Mucosa of descending colon (tissue), 3 donors: Measurements from ENCODE around the gene MCTP1. TPM values are rescaled to one million over a fixed set of nuclear protein-coding genes. Genes with fewer than 3 reads are reported as not detected.
"Not testable (repeated sequence)": the region's sequence is repeated elsewhere in the genome, so short reads cannot be mapped to it uniquely, and the experiment has no call there.

Experiments used
- ATAC-seq: fragments of 200-7000 bp; cut with Tn5 transposase; one replicate; pipeline ENCODE4 v1.9.1; 2020; ENCODE audit warnings: mild to moderate bottlenecking, moderate library complexity
- DNase-seq, 3 donors: peaks; one replicate each; pipeline ENCODE4 v3.0.0-alpha.2; 2020
- H3K36me3 ChIP-seq: fragments of 200-600 bp; one replicate; pipeline ENCODE4 v1.8.0; 2021; ENCODE audit warnings: low read depth, mild to moderate bottlenecking
- H3K4me1 ChIP-seq: fragments of 200-600 bp; one replicate; pipeline ENCODE4 v1.8.0; 2021; ENCODE audit warnings: low read depth, mild to moderate bottlenecking
- H3K4me3 ChIP-seq: fragments of 200-600 bp; one replicate; pipeline ENCODE4 v1.8.0; 2021; ENCODE audit warnings: mild to moderate bottlenecking
- H3K9me3 ChIP-seq: fragments of 200-600 bp; one replicate; pipeline ENCODE4 v1.8.0; 2021; ENCODE audit warnings: mild to moderate bottlenecking
- intact Hi-C, 2 donors: fragments of 100-400 bp; cut with DNase I in 1 of 2; cut with micrococcal nuclease in 1 of 2; formaldehyde crosslinking; loops; one replicate each; pipeline versions ENCODE4 v1.11.0 to v1.11.1; 2022; cut with DNase I, micrococcal nuclease
- total RNA-seq, 3 donors: library from RNA; stranded (reverse); fragmentation: NEBNext Ultra II Directional in 2 of 3; extraction: Animal tissue kit (Norgen Biotek cat#: 25700) in 2 of 3; gene quantifications; one replicate each; pipeline versions ENCODE4 v1.2.1 to v1.2.4, GENCODE V29; 2021 to 2023
- TF ChIP-seq, protein P1 (sequence below): fragments of 200-600 bp; IDR thresholded peaks from one replicate; pipeline ENCODE4 v1.8.0; 2022; ENCODE audit warnings: antibody characterized with exemption, mild to moderate bottlenecking
- donor health status: DM: no; HTN: no; CAD: no; lungs with moderate emphysema.
- donor health status: DM: no; HTN: no; CAD: no.
- donor health status: DM: no; HTN: yes; CAD: no.

MCTP1 gene
- total RNA-seq, 3 donors from 2014 or later: 6.8 to 12.3 (median 7.7) TPM

- ATAC-seq (no peak), DNase-seq (no peak)
- no peaks in the 10 kb centered on the region for H3K36me3 ChIP-seq
- H3K4me3 ChIP-seq: no peak overlapping the region
- intact Hi-C loops: no loop called here
- H3K4me1 ChIP-seq: no peaks in the 10 kb centered on the region
- no peaks in the 10 kb centered on the region for H3K9me3 ChIP-seq
- TF ChIP-seq, protein P1, sequence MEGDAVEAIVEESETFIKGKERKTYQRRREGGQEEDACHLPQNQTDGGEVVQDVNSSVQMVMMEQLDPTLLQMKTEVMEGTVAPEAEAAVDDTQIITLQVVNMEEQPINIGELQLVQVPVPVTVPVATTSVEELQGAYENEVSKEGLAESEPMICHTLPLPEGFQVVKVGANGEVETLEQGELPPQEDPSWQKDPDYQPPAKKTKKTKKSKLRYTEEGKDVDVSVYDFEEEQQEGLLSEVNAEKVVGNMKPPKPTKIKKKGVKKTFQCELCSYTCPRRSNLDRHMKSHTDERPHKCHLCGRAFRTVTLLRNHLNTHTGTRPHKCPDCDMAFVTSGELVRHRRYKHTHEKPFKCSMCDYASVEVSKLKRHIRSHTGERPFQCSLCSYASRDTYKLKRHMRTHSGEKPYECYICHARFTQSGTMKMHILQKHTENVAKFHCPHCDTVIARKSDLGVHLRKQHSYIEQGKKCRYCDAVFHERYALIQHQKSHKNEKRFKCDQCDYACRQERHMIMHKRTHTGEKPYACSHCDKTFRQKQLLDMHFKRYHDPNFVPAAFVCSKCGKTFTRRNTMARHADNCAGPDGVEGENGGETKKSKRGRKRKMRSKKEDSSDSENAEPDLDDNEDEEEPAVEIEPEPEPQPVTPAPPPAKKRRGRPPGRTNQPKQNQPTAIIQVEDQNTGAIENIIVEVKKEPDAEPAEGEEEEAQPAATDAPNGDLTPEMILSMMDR: no peak
Observed at GRCh38 chr5:95153511-95153910, 131.4 kb downstream of the MCTP1 start.

GRCh38 chr5:95152535-95152934 lies 132.4 kb downstream of the MCTP1 start:
- Histone ChIP-seq H3K36me3 (no peaks in the 10 kb centered on the region), H3K4me3 (no peak overlapping the region), H3K9me3 (no peaks in the 10 kb centered on the region), H3K4me1 (no peaks in the 10 kb centered on the region)
- intact Hi-C loops: no loop called here
- TF ChIP-seq, protein P1: no peak
- ATAC-seq: no peak
- no peak for DNase-seq

DNA sequence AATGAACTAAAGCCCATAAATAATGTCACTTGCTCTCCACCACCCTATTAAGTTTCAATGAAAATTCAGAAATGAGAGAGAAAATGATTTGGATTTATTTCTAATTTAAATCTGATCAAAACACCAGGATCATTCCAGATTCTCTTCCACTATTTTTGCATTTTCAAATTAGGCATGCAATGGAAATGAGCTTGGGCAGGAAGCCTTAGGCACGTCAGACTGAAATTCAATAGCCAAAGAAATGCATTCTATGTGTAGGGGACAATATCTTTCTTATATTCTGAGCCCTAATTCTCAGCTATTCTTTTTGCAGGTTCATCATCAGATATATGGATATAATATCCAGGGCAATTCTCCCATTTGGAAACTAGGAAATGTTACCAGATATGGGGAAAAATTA lies 132.8 kb downstream of the MCTP1 start:
- intact Hi-C loops: no loop called here
- Histone ChIP-seq H3K4me3 (no peak overlapping the region), H3K4me1 (no peaks in the 10 kb centered on the region), H3K9me3 (no peaks in the 10 kb centered on the region), H3K36me3 (no peaks in the 10 kb centered on the region)
- TF ChIP-seq, protein P1: no peak
- DNase-seq (no peak), ATAC-seq (no peak)

DNA sequence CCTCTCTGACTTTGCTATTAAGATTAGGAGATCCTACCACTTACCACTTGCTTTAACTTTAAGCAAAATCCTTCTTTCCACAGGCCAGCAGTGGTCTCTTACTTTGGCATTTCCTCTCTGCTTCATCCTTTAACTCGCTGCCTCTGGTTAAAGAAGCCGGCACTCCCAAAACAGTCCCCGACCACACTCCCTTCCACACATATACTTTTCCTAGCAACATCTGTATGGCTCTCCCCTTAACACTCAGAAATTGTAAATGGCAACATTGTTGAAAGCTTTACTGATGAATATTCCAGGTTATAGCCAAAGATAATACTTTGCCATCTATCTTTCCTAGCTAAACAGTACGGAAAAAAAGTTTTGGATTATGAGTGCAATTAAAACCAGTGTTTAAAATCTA lies 133.2 kb downstream of the MCTP1 start:
- no peak overlapping the region for H3K4me3 ChIP-seq
- H3K4me1 ChIP-seq: no peaks in the 10 kb centered on the region
- H3K36me3 ChIP-seq: no peaks in the 10 kb centered on the region
- intact Hi-C loops: no loop called here
- no peak for ATAC-seq
- TF ChIP-seq, protein P1: no peak
- DNase-seq: no peak
- H3K9me3 ChIP-seq: no peaks in the 10 kb centered on the region

DNA sequence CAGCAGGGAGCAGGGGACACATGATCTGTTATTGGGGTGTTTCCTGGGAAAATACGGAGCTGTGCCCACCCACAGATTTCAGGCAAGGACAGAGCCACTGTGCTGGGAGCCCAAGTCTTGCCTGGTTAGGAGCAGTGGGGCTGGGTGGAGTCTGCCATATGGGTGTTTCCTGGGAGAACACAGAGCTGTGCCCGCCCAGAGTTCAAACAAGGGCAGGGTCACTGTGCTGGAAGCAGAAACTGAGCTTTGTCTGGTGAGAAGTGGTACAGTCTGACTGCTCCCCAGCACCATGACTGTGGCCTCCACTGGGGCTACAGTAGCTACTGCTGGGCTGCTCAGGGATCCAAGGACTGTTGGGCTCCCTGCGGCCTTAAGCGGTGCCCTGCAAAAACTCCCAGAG lies 135.5 kb downstream of the MCTP1 start:
- peak; percentile 39 for ATAC-seq
- Histone ChIP-seq H3K4me3 (no peak overlapping the region), H3K4me1 (no peaks in the 10 kb centered on the region), H3K9me3 (no peaks in the 10 kb centered on the region), H3K36me3 (no peaks in the 10 kb centered on the region)
- intact Hi-C loops: no loop called here
- DNase-seq: no peak
- TF ChIP-seq, protein P1: no peak

- TF ChIP-seq, protein P1: no peak
- ATAC-seq (no peak), DNase-seq (no peak)
- Histone ChIP-seq H3K9me3 (no peaks in the 10 kb centered on the region), H3K4me3 (no peak overlapping the region), H3K4me1 (no peaks in the 10 kb centered on the region), H3K36me3 (no peaks in the 10 kb centered on the region)
- intact Hi-C loops: no loop called here
Observed at GRCh38 chr5:95148453-95148852, 136.4 kb downstream of the MCTP1 start.

GRCh38 chr5:95143858-95144257 lies 141.0 kb downstream of the MCTP1 start:
- ATAC-seq, H3K9me3 ChIP-seq, DNase-seq, H3K36me3 ChIP-seq, H3K4me3 ChIP-seq, intact Hi-C loops, H3K4me1 ChIP-seq: not testable (repeated sequence)
